ENCODE results near the gene CCL19.

GRCh38 chr9:34690983-34691935, at the start of gene CCL19:
- TF ChIP-seq YY1 (IDR thresholded peaks at IDR 0.05; ENCODE audit: extremely low read depth, insufficient replicate concordance, low read depth, low read length) (no peak), FOSL1 (IDR thresholded peaks at IDR 0.05; ENCODE audit: low read depth) (no peak), CTCF (IDR thresholded peaks at IDR 0.05 in 2 of 3, conservative IDR thresholded peaks at IDR 0.05 in 1 of 3; ENCODE audit: borderline replicate concordance in 1 of 3, insufficient read depth in 1 of 3, low read depth in 2 of 3, low read length in 2 of 3) (no peak), POLR2A (IDR thresholded peaks at IDR 0.05; ENCODE audit: borderline replicate concordance, extremely low read depth, insufficient read depth, insufficient read length) (no peak), REST (IDR thresholded peaks at IDR 0.05; ENCODE audit: low read depth) (no peak), EZH2 (IDR thresholded peaks at IDR 0.05) (no peak), ATF3 (IDR thresholded peaks at IDR 0.05) (no peak), POLR2AphosphoS5 (IDR thresholded peaks at IDR 0.05; ENCODE audit: low read depth, low read length) (no peak), SIN3A (IDR thresholded peaks at IDR 0.05; ENCODE audit: low read depth) (no peak), EZH2phosphoT487 (IDR thresholded peaks at IDR 0.05; ENCODE audit: borderline replicate concordance) (no peak)

All from HCT116 (cell line).